PFSK-1 (cell line): ENCODE results near the gene ADSS2.

Experiments used
- FOXP2 ChIP-seq: optimal IDR thresholded peaks from 2 replicates; pipeline ENCODE3; 2011; ENCODE audit warnings: borderline replicate concordance, control low read depth, inconsistent platforms; ENCODE audit not compliant: insufficient read depth; ENCODE audit errors: extremely low read length, extremely low read depth
- POLR2AphosphoS5 ChIP-seq: IDR thresholded peaks from 2 replicates; pipeline ENCODE4 v1.6.1; 2012; ENCODE audit warnings: low read depth, mild to moderate bottlenecking, control low read depth, low read length, moderate library complexity
- REST ChIP-seq, 2 experiments: IDR thresholded peaks; 2 replicates each; pipeline versions ENCODE4 v1.6.1 to v1.8.0; 2011 to 2012; ENCODE audit warnings: low read depth in 2 of 2, low read length in 2 of 2, control low read depth in 1 of 2, inconsistent platforms in 1 of 2, mild to moderate bottlenecking in 1 of 2, moderate library complexity in 1 of 2; ENCODE audit not compliant: insufficient read depth in 1 of 2
- SIN3A ChIP-seq: IDR thresholded peaks from 2 replicates; pipeline ENCODE4 v1.6.1; 2012; ENCODE audit warnings: mild to moderate bottlenecking, low read length, moderate library complexity, borderline replicate concordance; ENCODE audit not compliant: insufficient read depth
- TAF1 ChIP-seq: IDR thresholded peaks from 2 replicates; pipeline ENCODE4 v1.6.1; 2012; ENCODE audit warnings: low read length, control low read depth, borderline replicate concordance; ENCODE audit not compliant: insufficient read depth

GRCh38 chr1:244456586-244456985, 4.9 kb upstream of the ADSS2 start:
- no peak for TF ChIP-seq REST (IDR thresholded peaks at IDR 0.05; ENCODE audit: insufficient read depth in 1 of 2, low read depth in 2 of 2, low read length in 2 of 2)
- TF ChIP-seq POLR2AphosphoS5: no peak
- no peak for TF ChIP-seq TAF1
- no peak for TF ChIP-seq SIN3A
- TF ChIP-seq FOXP2: no peak
